Activated CD4-positive, alpha-beta T cell treated with anti-CD3 and anti-CD28 coated beads, Interleukin-2, amount 50 U/mL, for 1 hour (primary cell): Measurements from ENCODE around the gene C1orf52.

Experiments
- DNase-seq: peaks from one replicate; pipeline ENCODE4 v3.0.0-alpha.2; 2020

Gene C1orf52

GRCh38 chr1:85228972-85229371 is 30.5 kb downstream of the C1orf52 start:
- DNase-seq, result no peak

- DNase-seq, result no peak
These were observed 33.7 kb downstream of the C1orf52 start for GRCh38 chr1:85225624-85226380.

GRCh38 chr1:85224734-85225623 is 34.5 kb downstream of the C1orf52 start:
- no peak for DNase-seq

- no peak for DNase-seq
These were observed 35.2 kb downstream of the C1orf52 start for GRCh38 chr1:85224295-85224694.

GRCh38 chr1:85223334-85223733 is 36.1 kb downstream of the C1orf52 start:
- no peak for DNase-seq

- no peak for DNase-seq
These were observed 38.7 kb downstream of the C1orf52 start for GRCh38 chr1:85220756-85221201.

- DNase-seq, result no peak
These were observed 39.4 kb downstream of the C1orf52 start for GRCh38 chr1:85219853-85220610.

- no peak for DNase-seq
These were observed 42.8 kb downstream of the C1orf52 start for GRCh38 chr1:85216697-85217096.

GRCh38 chr1:85214654-85215053 is 44.8 kb downstream of the C1orf52 start:
- DNase-seq, result no peak

- no peak for DNase-seq
These were observed 51.0 kb downstream of the C1orf52 start for GRCh38 chr1:85208488-85208887.

- no peak for DNase-seq
These were observed 55.8 kb downstream of the C1orf52 start for GRCh38 chr1:85203573-85204171.

- no peak for DNase-seq
These were observed 56.6 kb downstream of the C1orf52 start for GRCh38 chr1:85202864-85203255.

- DNase-seq, result no peak
These were observed 57.2 kb downstream of the C1orf52 start for GRCh38 chr1:85202092-85202863.

GRCh38 chr1:85201340-85202091 is 57.9 kb downstream of the C1orf52 start:
- peak; percentile 70 for DNase-seq

- DNase-seq, result peak; percentile 77
These were observed 58.8 kb downstream of the C1orf52 start, which contains the start of gene SYDE2 for GRCh38 chr1:85200463-85201339. SYDE2 (minus strand) TSS chr1:85201016; CDS start chr1:85200996, 20 bp downstream.
